OCI-LY7 (cell line): ENCODE measurements around the gene TCF12.

Experiments used
- CTCF ChIP-seq: fragments of 200-600 bp; sonication (generic); conservative IDR thresholded peaks from 2 replicates; pipeline ENCODE4 v1.5.1; 2014; ENCODE audit warnings: mild to moderate bottlenecking, antibody characterized with exemption, low read length, moderate library complexity, mixed read lengths
- EZH2phosphoT487 ChIP-seq: fragments of 200-600 bp; sonication (generic); IDR thresholded peaks from 2 replicates; pipeline ENCODE4 v1.6.1; 2018; ENCODE audit warnings: low read depth, borderline replicate concordance, mild to moderate bottlenecking, mixed run types, antibody characterized with exemption, low read length, moderate library complexity, mixed read lengths

DNA sequence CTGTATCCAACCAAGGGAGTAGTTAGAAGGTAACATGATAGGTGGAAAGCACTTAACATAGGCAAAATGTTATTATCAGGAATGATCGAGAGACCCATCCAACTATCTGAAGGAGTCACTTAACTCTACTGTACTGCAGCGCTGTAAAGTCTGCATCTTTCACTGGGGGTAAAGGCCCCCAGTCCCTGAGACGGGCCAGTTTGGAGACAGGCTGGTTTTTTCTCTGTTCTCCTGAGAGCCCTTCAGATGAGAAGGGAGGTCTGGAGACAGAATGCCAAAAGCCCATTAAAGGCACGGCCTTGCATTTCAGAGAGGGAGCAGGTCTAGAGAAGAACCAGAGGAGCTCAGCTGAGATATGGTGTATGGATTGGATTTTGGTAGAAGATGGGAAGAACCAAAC, 386.6 kb downstream of the TCF12 start:
- TF ChIP-seq CTCF (no peak), EZH2phosphoT487 (no peak)
